ENCODE results near the gene CT47C1. TPM values are rescaled to one million over a fixed set of nuclear protein-coding genes. Genes with fewer than 3 reads are reported as not detected.

Gene CT47C1
- total RNA-seq, 1 donor from 2014 or later = not detected

DNA sequence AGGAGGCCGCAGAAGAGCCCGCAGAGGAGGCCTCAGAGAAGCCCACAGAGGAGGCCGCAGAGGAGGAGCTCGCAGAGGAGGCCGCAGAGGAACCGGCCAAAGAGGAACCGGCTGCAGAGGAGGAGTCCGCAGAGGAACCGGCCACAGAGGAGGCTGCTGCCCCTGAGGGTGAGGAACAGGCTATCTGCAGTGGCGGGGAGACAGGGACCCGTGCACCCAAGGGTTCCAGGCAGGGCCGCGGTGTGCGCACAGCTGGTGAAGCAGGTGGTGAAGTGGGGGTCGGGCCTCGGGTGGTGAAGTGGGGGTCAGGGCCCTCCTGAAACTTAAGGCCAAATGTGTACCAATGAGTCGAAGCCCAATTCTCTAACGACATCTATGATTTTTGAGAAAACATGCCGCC, 1.1 kb downstream of the CT47C1 start:
- no peak for DNase-seq

GRCh38 chrX:119075270-119076025, 2.7 kb downstream of the CT47C1 start:
- DNase-seq = no peak

DNA sequence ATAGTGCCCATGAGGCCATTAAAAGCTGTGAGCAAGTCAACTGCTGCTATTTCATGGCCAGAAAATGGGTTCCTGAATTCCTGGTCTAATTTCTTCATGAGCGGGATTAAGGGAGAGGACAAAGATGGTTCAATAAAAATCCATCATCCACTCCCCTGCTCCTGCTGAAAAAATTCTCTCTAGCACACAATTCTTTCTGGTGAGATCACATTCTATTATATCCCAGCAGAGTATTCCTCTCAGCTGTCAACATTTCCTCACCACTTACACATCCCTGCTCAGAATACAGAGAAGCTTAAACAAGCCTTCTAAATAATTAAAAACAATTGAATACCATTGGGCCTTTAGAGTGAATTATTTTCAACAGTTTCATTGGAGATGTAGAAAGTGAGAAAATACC, 9.5 kb downstream of the CT47C1 start:
- no peak for DNase-seq

DNA sequence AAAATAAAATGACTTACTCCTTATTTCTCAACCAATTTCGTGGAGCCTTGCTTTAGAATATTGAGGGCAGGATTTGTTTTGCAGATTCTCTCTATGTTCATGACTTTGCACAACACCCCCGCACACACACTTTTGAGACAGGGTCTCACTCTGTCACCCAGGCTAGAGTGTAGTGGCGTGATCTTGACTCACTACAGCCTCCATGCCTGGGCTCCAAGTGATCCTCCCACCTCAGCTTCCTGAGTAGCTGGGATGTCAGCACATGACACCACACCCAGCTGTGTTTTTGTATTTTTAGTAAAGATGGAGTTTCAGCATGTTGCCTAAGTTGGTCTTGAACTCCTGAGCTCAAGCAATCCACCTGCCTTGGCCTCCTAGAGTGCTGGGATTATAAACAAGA, 12.0 kb downstream of the CT47C1 start:
- no peak for DNase-seq

DNA sequence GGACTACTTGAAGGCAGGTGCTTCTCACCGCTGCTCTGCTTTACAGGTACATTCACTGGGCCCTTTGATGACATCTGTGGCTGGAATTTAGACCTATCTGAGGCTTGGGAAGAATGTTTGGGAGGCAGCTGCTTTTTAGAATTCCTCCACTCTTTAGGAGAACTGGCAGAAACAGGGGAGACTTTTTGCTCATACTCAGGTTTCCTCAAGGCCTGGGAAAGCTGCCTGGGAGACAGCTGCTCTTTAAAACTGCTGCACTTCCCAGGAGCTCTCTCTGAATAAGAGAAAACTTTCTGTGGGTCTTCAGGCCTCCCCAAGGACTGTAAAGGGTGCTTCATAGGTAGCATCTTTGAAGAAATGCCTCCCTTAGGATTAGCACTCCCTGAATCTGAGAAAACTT, 14.3 kb downstream of the CT47C1 start:
- peak; percentile 59 for DNase-seq

GRCh38 chrX:119089619-119090018, 16.8 kb downstream of the CT47C1 start:
- no peak for DNase-seq

DNA sequence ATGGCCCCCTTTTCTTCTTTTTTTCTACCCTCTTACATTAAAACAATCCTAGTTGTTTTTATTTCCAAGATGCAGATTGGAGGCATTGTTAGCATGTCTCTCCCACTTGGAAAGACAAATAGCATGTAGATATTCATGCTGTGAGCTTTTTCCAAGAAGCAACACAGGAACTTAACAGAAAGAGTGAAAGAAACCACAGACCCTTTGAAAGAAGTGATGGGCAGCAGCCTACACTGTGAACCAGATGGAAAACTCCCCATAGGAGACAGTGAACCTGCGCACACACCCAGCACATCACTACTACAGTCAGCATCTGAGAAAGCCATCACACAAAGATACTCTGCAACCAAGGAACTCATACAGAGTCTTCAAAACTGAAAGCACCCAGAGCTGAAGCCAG, 17.8 kb downstream of the CT47C1 start:
- DNase-seq = no peak

DNA sequence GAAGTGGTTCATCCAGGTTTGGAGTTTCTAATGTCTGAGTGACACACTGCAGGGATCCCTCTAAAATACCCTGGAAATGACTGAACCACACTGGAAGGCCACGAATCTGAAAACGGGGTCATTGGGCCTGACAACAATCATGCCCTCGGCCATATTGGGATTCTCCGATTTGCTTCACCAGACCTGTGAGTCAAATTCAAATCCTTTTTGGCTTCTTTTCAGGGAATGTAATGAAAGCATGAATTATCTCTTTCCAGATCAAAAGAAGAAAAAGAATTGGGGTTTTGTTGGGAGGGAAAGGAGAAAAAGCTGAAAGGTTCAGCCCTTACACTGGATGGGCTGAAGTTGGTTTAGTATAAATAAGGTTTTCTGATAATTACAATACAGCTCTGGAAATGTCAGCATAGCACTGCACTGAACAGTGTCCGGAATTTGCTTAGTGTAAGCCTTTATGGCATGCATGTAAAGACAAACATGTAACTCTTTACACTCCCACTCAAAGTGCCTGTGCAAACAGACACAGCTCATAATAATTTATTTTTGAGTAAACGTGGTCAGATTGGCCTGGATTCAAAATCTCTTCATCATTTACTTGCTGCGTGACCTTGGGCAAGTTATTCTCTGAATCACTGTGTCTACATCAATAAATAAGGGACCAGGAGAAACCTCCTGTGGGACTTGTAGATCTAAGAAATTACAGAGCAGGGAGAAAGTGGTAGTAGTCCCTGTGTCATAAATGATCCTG, 21.4 kb downstream of the CT47C1 start:
- no peak for DNase-seq

- no peak for DNase-seq
These were observed 22.0 kb downstream of the CT47C1 start for GRCh38 chrX:119094819-119095218.

GRCh38 chrX:119095936-119096335, 23.1 kb downstream of the CT47C1 start:
- no peak for DNase-seq

GRCh38 chrX:119101168-119101567, 28.4 kb downstream of the CT47C1 start:
- no peak for DNase-seq

DNA sequence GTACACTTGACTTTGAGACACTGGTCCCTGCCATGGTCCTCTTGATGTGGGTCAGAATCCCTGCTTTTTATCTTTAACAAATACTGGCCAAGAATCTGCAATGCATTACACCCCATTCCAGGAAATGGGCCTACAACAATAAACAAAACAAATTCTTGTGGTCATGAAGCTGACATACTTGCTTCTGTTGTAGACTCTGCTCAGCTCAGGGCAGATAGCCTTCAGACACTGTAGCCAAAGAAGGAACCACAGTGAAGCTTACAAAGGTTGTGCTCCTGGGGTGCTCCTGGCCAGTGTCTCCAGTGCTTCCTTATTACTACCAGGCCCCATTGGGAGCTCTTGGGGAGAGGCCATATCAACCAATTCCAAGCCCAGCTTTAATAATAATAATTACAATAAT, 33.0 kb downstream of the CT47C1 start:
- DNase-seq = no peak

DNA sequence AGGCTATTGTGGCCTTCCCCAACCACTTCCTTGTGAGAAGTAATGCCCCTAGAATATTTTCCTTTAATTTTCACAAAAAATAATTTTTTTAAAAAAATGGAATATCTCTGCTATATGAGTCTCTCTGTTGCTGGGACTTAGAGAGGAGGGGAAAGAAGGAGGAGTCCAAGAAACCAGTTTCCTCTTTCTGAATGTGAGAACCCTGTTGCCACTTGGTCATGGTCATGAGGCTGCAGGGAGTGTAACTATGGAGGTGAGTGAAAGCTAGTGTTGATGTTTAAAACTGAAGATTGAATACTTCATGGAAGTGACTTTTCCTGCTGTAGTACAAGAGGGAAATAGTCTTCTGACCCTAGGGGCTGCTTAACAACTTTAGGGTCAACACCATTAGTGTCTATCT, 34.4 kb downstream of the CT47C1 start:
- DNase-seq = no peak

DNA sequence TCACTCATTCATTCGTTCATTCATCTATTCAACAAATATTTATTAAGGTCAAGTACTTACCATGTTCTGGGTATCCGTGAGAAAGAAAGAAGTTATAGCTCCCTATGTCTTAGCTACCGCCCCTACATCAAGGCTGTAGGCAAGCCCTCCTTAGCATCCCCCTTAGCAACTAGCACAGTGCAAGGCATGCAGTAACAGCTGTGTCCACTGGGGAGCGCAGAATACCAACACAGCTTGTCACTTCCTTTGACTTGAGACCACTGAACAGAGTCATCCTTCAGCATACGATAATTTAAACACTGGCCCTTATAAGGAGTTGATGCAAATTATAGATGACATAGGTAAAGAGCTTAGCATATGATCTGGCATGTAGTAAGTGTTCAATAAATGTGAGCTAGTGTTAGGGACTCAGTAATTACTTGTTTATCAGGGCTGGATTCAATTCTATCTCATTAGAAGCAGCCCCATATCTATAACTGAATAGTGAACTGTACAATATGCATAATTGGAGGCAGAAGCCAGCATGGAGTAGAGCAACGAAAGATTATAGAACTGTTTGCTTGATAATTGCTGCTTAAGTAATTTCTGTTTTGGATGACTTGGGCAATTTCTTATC, 46.1 kb downstream of the CT47C1 start:
- DNase-seq = peak; percentile 77

- DNase-seq = peak; percentile 62
These were observed 48.5 kb downstream of the CT47C1 start for GRCh38 chrX:119121341-119121740.

Other genes with a start within 250 kb of the CT47C1 start
- gene ZCCHC12, start 249.2 kb upstream of the CT47C1 start, total RNA-seq = 0.51 TPM
- 9.5 TPM for gene LONRF3, start 98.4 kb upstream of the CT47C1 start, total RNA-seq
- 0.10 TPM for gene KIAA1210, start 54.8 kb downstream of the CT47C1 start, total RNA-seq
- gene PGRMC1, start 163.3 kb downstream of the CT47C1 start, total RNA-seq = 92.4 TPM

All from tongue (tissue), 2 donors.